Keratinocyte (primary cell): ENCODE results near the gene HCK.

ENCODE experiments used
- CTCF ChIP-seq, 3 experiments: IDR thresholded peaks in 1 of 3; conservative IDR thresholded peaks in 1 of 3; optimal IDR thresholded peaks in 1 of 3; 2 replicates in 2 of 3; 3 replicates in 1 of 3; pipeline versions ENCODE3 to v1.5.1; 2011; ENCODE audit warnings: low read length in 3 of 3, mild to moderate bottlenecking in 3 of 3, moderate library complexity in 2 of 3, control low read depth in 1 of 3, inconsistent platforms in 1 of 3; ENCODE audit not compliant: insufficient read depth in 2 of 3; ENCODE audit errors: extremely low read depth in 1 of 3
- EZH2 ChIP-seq: IDR thresholded peaks from one replicate; pipeline ENCODE4 v1.6.1; 2012; ENCODE audit warnings: inconsistent platforms, mild to moderate bottlenecking, low read length, moderate library complexity

DNA sequence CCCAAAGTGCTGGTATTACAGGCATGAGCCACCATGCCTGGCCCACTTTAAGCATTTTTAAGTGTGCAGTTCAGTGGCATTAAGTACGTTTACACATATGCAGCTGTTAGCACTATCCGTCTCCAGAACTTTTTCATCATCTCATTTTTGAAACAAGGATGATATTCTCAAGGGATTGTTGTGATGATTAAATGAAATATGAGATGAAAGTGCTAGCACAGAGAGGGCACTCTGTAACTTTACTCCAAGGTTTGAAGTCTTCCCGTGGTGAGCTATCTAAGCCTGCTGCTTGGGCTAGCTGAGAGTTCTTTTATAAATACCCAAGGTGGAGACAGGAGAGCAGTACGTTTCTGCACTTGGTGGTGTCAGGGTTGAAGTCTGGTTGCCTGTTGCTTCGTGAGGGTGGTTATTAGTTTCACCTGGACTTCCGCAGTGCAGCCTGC, 64.1 kb downstream of the HCK start:
- TF ChIP-seq CTCF (optimal IDR thresholded peaks at IDR 0.05 in 1 of 3, IDR thresholded peaks at IDR 0.05 in 1 of 3, conservative IDR thresholded peaks at IDR 0.05 in 1 of 3; ENCODE audit: extremely low read depth in 1 of 3, insufficient read depth in 2 of 3, low read length in 3 of 3) (no peak), EZH2 (no peak)
